Osteoblast (primary cell): ENCODE data around the gene RPIA. TPM values are rescaled to one million over a fixed set of nuclear protein-coding genes. Genes with fewer than 3 reads are reported as not detected.

Source experiments
- DNase-seq: peaks from one replicate; pipeline ENCODE4 v3.0.0; 2011; ENCODE audit warnings: low spot score, mixed read lengths; ENCODE audit not compliant: insufficient read length; ENCODE audit errors: missing footprints
- H2AFZ ChIP-seq: 2 replicates; pipeline ENCODE4 v1.6.0; 2011; ENCODE audit warnings: mild to moderate bottlenecking, low read length
- H3K27ac ChIP-seq: 2 replicates; pipeline ENCODE4 v1.5.1; 2011; ENCODE audit warnings: mild to moderate bottlenecking, low read depth, low read length, moderate library complexity
- H3K27me3 ChIP-seq: 2 replicates; pipeline ENCODE4 v1.6.0; 2012; ENCODE audit warnings: mild to moderate bottlenecking, control low read depth, inconsistent platforms, low read length, moderate library complexity; ENCODE audit not compliant: insufficient read depth
- H3K36me3 ChIP-seq: 2 replicates; pipeline ENCODE4 v1.5.1; 2011; ENCODE audit warnings: mild to moderate bottlenecking, low read length, control low read depth, moderate library complexity; ENCODE audit not compliant: insufficient read depth
- H3K4me1 ChIP-seq: 2 replicates; pipeline ENCODE4 v1.5.1; 2011; ENCODE audit warnings: mild to moderate bottlenecking, low read length, control low read depth, moderate library complexity; ENCODE audit not compliant: insufficient read depth
- H3K4me2 ChIP-seq: 2 replicates; pipeline ENCODE4 v1.6.0; 2011; ENCODE audit warnings: mild to moderate bottlenecking, low read length; ENCODE audit not compliant: insufficient read depth
- H3K4me3 ChIP-seq: fragments of 200-600 bp; sonication (generic); 3 replicates; pipeline ENCODE4 v1.5.1; 2012; ENCODE audit warnings: mild to moderate bottlenecking, low read length, inconsistent platforms; ENCODE audit not compliant: insufficient read depth
- H3K79me2 ChIP-seq: 2 replicates; pipeline ENCODE4 v1.6.0; 2012; ENCODE audit warnings: mild to moderate bottlenecking, low read length, control low read depth, inconsistent platforms; ENCODE audit not compliant: insufficient read depth
- H3K9me3 ChIP-seq: 2 replicates; pipeline ENCODE4 v1.5.1; 2011; ENCODE audit warnings: low read depth, low read length, control low read depth
- H4K20me1 ChIP-seq: 2 replicates; pipeline ENCODE4 v1.6.0; 2012; ENCODE audit warnings: mild to moderate bottlenecking, low read length, control low read depth; ENCODE audit not compliant: insufficient read depth
- CTCF ChIP-seq: IDR thresholded peaks from 2 replicates; pipeline ENCODE4 v1.5.1; 2011; ENCODE audit warnings: mild to moderate bottlenecking, low read depth, low read length, moderate library complexity; ENCODE audit errors: extremely low read depth
- total RNA-seq: library from RNA; depleted of rRNA; stranded (reverse); fragments of >200 nt; gene quantifications from 2 replicates; pipeline ENCODE4 v1.2.3, GENCODE V29; 2012

Gene RPIA
- total RNA-seq, 1 donor: 6.2 TPM

GRCh38 chr2:88698027-88698413, 6.5 kb downstream of the RPIA start:
- H3K9me3 ChIP-seq: no peaks in the 10 kb centered on the region
- no peak overlapping the region for H3K27ac ChIP-seq
- no peak overlapping the region for H3K4me3 ChIP-seq
- no peaks in the 10 kb centered on the region for H3K4me1 ChIP-seq
- no peaks in the 10 kb centered on the region for H3K36me3 ChIP-seq
- H3K27me3 ChIP-seq: no peaks in the 10 kb centered on the region
- H2AFZ ChIP-seq: no peak overlapping the region
- TF ChIP-seq CTCF: no peak
- no peak overlapping the region for H3K4me2 ChIP-seq
- H3K79me2 ChIP-seq: peaks cover 46% of the 10 kb centered on the region
- H4K20me1 ChIP-seq: peaks cover 6% of the 10 kb centered on the region
- no peak for DNase-seq

DNA sequence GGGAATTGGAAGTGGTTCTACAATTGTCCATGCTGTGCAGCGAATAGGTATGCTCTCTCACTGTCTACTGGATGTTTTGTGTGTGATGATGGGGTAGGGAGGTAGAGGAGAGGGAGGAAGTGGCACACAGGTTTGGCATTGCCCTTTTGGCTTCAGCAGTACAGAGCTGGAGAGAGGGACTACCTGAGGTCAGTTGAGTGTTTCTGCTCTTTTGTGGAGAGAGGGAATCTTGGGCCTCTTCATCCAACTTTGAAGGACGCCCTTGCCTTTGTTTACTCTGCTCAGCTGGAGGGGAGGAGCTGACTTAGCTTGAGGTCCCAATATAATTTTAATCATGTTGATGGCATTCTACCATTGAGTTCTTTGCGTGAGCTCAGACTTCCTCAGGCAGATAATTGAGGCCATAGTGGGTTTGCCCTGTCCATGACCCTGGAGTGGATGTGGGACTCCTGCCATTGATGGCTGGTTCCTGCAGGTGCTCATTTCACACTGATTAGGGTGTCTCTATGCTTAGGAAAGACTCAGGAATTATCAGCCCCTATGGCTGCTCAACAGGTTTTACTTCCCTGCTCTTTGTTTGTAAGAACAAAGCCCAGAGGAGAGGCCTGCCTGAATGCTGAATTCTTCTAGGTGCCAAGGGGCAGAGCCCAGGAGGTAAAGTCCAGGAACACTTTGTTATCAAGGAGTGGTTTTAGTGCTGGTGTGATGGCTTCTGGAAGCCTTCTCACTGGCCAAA, 7.2 kb downstream of the RPIA start:
- H3K36me3 ChIP-seq: no peaks in the 10 kb centered on the region
- no peak overlapping the region for H3K4me2 ChIP-seq
- no peak overlapping the region for H2AFZ ChIP-seq
- H3K27ac ChIP-seq: no peak overlapping the region
- no peak overlapping the region for H3K4me3 ChIP-seq
- H3K27me3 ChIP-seq: no peaks in the 10 kb centered on the region
- H3K79me2 ChIP-seq: peaks cover 39% of the 10 kb centered on the region
- TF ChIP-seq CTCF: no peak
- H3K4me1 ChIP-seq: no peaks in the 10 kb centered on the region
- no peak for DNase-seq
- peaks cover 3% of the 10 kb centered on the region for H4K20me1 ChIP-seq
- H3K9me3 ChIP-seq: no peaks in the 10 kb centered on the region

- no peak for DNase-seq
- no peak for TF ChIP-seq CTCF
These were observed 15.5 kb downstream of the RPIA start for GRCh38 chr2:88707003-88707402.

DNA sequence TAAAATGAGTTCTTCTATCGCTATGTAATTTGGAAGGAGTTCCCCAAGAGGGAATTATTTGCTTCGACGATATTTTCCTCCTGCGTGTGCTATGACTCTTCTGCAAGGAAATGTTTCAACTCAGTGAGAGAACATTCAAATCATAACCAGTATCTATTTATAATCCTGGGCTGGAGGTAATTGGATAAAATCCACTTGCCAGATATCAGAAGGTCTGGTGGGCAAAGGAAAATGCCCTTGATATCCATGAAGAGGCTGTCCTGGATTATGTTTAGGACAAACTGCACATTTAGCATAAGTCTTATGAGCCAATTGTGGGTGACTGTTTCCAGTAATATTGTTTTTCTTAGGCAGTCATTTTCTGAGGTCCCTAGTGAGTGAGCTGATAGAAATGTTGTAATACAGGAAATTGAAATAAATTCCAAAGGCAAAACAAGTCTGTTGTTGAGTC, 17.7 kb downstream of the RPIA start:
- Histone ChIP-seq H3K79me2 (no peaks in the 10 kb centered on the region), H3K36me3 (no peaks in the 10 kb centered on the region), H3K4me1 (peaks cover 8% of the 10 kb centered on the region), H3K27me3 (no peaks in the 10 kb centered on the region), H3K9me3 (no peaks in the 10 kb centered on the region), H2AFZ (peak overlapping the region; percentile 60), H3K27ac (peak overlapping the region; percentile 36), H3K4me3 (no peak overlapping the region), H3K4me2 (peak overlapping the region; percentile 67), H4K20me1 (peaks cover 3% of the 10 kb centered on the region)
- TF ChIP-seq CTCF: no peak
- DNase-seq: peak; percentile 66

More at GRCh38 chr2:88707003-88707402, 15.5 kb downstream of the RPIA start:
- H3K27me3 ChIP-seq: no peaks in the 10 kb centered on the region
- H3K4me1 ChIP-seq: peaks cover 8% of the 10 kb centered on the region
- no peak overlapping the region for H3K27ac ChIP-seq
- no peaks in the 10 kb centered on the region for H3K36me3 ChIP-seq
- H3K79me2 ChIP-seq: no peaks in the 10 kb centered on the region
- no peaks in the 10 kb centered on the region for H3K9me3 ChIP-seq
- no peak overlapping the region for H3K4me3 ChIP-seq
- H4K20me1 ChIP-seq: peaks cover 3% of the 10 kb centered on the region
- no peak overlapping the region for H2AFZ ChIP-seq
- H3K4me2 ChIP-seq: no peak overlapping the region
